ENCODE measurements around the gene SP100. TPM values are rescaled to one million over a fixed set of nuclear protein-coding genes. Genes with fewer than 3 reads are reported as not detected.
"Not testable (repeated sequence)": the region's sequence is repeated elsewhere in the genome, so short reads cannot be mapped to it uniquely, and the experiment has no call there.

Gene SP100
- total and polyA plus RNA-seq, 7 donors = 50.4 to 141 (median 91.2) TPM

DNA sequence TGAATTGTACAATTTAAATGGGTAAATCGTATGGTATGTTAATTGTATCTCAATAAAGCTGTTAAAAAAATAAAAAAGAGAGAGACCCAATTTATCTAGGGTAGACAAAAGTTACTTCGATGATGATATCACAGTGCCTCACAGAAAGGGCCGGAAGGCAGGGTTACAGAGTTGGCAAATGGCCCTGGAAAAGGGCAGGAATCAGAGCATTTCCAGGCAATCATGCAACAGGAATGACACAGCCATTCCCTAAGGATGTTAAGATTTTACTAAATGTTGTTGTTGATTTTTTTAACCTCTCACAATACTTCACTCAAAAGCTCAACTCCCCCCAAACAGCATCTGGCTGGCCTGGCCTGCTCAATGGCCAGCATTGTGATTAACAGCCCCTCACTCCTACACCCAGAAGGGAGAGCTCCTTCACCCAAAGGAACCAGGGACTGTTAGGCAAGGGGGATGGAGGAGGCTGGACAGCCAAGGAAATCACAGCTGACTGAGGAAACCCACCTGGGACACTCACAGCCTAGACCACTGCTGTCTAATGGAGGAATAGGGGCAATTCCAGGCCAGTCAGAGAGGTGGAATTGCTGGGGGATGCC lies 7.7 kb upstream of the SP100 start:
- peaks cover 0 to 8% (median 0%) of the 10 kb centered on the region in 4 donors for H3K36me3 ChIP-seq
- no peak for TF ChIP-seq POLR2A (IDR thresholded peaks at IDR 0.05)
- TF ChIP-seq POLR2AphosphoS5 (IDR thresholded peaks at IDR 0.05) = peak in 1 of 4 donors; percentile 20
- H3K9me3 ChIP-seq = no peaks in the 10 kb centered on the region
- H3K27ac ChIP-seq = peak overlapping the region in 2 of 4 donors; percentile 8 to 63
- WGBS, 2 donors = 74 to 75% methylated on average over 3 of the region's 3 CpGs
- no peak for DNase-seq
- H3K4me3 ChIP-seq = no peak overlapping the region
- intact Hi-C loops (cut with DNase I) = no loop called here
- no peaks in the 10 kb centered on the region for H3K27me3 ChIP-seq
- H3K4me1 ChIP-seq = peaks cover 0 to 17% (median 16%) of the 10 kb centered on the region in 4 donors

DNA sequence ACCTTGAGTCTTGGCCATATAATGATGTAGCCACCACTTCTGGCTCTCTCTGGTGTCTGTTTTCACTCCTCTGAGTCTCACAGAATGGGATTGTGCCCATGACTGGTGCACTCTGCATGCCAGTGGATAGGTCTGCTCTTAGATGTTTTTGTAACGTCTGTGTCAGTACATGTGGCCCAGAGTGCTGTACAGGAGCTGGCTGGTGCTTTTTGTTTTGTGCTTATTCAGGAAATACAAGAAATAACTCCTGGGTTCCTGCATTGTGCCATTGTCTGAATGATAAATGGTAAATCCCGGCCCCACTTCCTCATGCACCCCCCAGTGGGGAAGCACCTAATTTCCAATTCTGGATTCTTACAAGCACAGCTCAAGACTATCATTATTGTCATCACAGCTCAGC lies 6.7 kb upstream of the SP100 start:
- WGBS, 2 donors = 33 to 35% methylated on average over 2 of the region's 2 CpGs
- DNase-seq; H3K27me3 ChIP-seq; H3K9me3 ChIP-seq; intact Hi-C loops (cut with DNase I); H3K4me3 ChIP-seq; H3K36me3 ChIP-seq: not testable (repeated sequence)
- Histone ChIP-seq H3K4me1 (peaks cover 0 to 17% (median 16%) of the 10 kb centered on the region in 4 donors), H3K27ac (peak overlapping the region in 2 of 4 donors; percentile 8 to 63)

DNA sequence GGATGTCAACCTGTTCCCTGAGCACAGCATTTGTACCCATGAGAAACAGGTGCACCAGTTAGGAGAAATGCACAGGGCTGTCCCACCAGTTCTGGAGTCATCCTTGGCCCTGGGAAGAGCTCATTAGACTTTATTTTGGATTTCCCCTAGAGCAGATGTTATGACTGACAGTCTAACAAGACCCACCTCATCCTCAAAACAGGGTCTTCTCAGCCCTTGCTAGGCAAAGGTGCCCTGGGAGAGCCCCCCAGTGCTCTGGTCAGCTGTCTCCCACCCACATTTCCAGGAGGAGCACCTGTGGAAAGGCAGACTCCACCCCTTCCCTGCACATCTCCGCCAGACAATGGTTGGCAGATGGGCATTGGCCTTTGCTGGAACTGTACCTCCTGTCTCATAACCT lies 5.7 kb upstream of the SP100 start:
- Histone ChIP-seq H3K4me1 (peaks cover 0 to 21% (median 17%) of the 10 kb centered on the region in 4 donors), H3K27me3 (no peaks in the 10 kb centered on the region), H3K9me3 (no peaks in the 10 kb centered on the region), H3K4me3 (no peak overlapping the region), H3K27ac (no peak overlapping the region), H3K36me3 (no peaks in the 10 kb centered on the region)
- TF ChIP-seq, protein P1, sequence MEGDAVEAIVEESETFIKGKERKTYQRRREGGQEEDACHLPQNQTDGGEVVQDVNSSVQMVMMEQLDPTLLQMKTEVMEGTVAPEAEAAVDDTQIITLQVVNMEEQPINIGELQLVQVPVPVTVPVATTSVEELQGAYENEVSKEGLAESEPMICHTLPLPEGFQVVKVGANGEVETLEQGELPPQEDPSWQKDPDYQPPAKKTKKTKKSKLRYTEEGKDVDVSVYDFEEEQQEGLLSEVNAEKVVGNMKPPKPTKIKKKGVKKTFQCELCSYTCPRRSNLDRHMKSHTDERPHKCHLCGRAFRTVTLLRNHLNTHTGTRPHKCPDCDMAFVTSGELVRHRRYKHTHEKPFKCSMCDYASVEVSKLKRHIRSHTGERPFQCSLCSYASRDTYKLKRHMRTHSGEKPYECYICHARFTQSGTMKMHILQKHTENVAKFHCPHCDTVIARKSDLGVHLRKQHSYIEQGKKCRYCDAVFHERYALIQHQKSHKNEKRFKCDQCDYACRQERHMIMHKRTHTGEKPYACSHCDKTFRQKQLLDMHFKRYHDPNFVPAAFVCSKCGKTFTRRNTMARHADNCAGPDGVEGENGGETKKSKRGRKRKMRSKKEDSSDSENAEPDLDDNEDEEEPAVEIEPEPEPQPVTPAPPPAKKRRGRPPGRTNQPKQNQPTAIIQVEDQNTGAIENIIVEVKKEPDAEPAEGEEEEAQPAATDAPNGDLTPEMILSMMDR (IDR thresholded peaks at IDR 0.05) = no peak
- TF ChIP-seq POLR2A (IDR thresholded peaks at IDR 0.05) (no peak), POLR2AphosphoS5 (IDR thresholded peaks at IDR 0.05) (no peak), EP300 (IDR thresholded peaks at IDR 0.05) (no peak)
- DNase-seq = no peak
- WGBS, 2 donors = 98 to 100% methylated on average over 1 of the region's 1 CpG
- intact Hi-C loops (cut with DNase I) = loop anchor here (5.0 to 10.0 kb wide), 3 partner anchors 193 to 485 kb away; partner anchors contain the start of genes FBXO36, SP110 and TRIP12

DNA sequence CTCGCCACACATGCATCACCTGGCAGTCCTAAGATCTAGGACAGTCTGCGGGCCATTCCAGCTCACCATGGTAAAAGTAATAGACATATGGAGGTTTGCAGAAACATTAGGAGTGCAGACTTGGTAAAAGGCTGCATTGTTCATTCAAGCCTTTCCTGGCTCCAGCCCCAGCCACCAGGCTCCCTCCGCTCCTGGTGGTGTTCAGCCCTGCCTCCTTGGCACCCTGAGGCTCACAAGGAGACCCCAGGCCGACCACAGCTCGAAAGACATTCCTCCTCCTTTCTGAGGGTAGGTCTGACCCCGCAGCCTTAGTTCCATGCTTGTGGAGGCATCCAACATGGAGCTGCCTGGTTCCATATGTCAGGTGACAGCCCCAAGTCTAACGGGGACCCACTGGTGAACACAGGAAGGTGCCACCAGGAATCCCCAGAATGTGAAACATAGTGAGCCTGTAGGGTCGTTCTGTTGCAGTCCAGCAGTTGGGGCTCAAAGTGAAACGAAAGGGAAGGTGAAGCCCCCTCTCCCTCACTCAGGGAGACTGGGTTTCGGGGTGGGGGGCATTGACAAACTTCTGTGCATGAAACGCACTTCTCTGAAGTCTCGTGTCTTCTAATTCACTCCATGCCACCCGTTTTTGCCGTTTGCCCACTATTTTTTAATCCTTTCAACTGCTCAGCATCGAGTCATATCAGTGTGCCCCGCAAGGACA lies 5.0 kb upstream of the SP100 start:
- peaks cover 0 to 27% (median 22%) of the 10 kb centered on the region in 4 donors for H3K4me1 ChIP-seq
- H3K4me3 ChIP-seq = peak overlapping the region; percentile 61 to 81 (median 70)
- intact Hi-C loops (cut with DNase I) = loop anchor here (5.0 to 10.0 kb wide), 3 partner anchors 194 to 486 kb away; partner anchors contain the start of genes FBXO36, SP110 and TRIP12

DNA sequence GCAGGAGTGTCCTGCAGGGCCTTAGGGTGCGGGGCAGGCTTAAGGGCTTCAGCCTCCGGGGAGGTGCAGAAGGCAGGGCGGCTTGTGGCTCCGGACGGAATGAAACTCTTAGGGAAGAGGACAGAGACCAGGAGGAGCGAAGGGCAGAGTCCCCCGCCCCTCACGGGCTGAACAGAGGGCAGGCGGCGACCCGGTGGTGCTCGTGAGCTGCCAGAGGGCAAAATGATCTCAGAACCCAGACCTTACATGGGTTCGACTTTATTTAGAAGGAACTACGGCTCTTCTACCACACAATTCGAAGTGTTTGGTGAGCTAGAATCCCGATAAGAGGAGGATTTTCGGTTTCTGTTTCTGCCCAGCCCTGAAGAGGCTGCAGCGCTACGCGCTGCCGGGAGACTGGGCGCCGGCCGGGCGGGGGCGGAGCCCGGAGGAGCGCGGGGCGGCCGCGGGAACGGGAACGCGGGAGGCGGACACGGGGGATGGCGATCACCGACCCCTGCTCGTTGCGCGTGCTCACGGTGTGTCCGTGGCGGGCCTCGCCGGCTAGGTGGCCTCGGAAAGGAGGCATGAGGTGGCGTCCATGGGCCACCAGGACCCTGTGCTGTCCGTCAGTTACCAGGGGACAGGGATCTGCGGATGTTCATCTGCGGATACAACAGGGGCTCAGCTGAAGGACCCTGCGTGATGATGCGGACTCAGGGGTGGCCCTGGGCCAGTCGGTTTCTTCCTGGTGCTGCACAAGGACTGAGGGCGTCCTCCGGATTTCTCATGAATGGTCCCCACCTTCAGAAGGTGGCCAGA lies 4.2 kb upstream of the SP100 start:
- Histone ChIP-seq H3K27me3 (no peaks in the 10 kb centered on the region), H3K9me3 (no peaks in the 10 kb centered on the region), H3K36me3 (no peaks in the 10 kb centered on the region), H3K4me1 (peaks cover 0 to 27% (median 23%) of the 10 kb centered on the region in 4 donors), H3K27ac (peak overlapping the region; percentile 88 to 96 (median 93)), H3K4me3 (peak overlapping the region; percentile 61 to 81 (median 70))
- intact Hi-C loops (cut with DNase I) = loop anchor here (5.0 to 10.0 kb wide), 3 partner anchors 194 to 487 kb away; partner anchors contain the start of genes FBXO36, SP110 and TRIP12
- peak; percentile 80 for DNase-seq
- TF ChIP-seq POLR2A (IDR thresholded peaks at IDR 0.05) (peak in 1 of 2 donors; percentile 37), POLR2AphosphoS5 (IDR thresholded peaks at IDR 0.05) (peak in 3 of 4 donors; percentile 36 to 61 (median 51)), EP300 (IDR thresholded peaks at IDR 0.05) (no peak)
- TF ChIP-seq, protein P1 (IDR thresholded peaks at IDR 0.05) = no peak
- 1% methylated on average over 57 of the region's 57 CpGs for WGBS, 2 donors

More for the DNA sequence above, 5.0 kb upstream of the SP100 start:
- Histone ChIP-seq H3K9me3 (no peaks in the 10 kb centered on the region), H3K27ac (peak overlapping the region; percentile 88 to 96 (median 93)), H3K36me3 (no peaks in the 10 kb centered on the region), H3K27me3 (no peaks in the 10 kb centered on the region)
- TF ChIP-seq, protein P1 (IDR thresholded peaks at IDR 0.05) = no peak
- no peak for TF ChIP-seq POLR2A (IDR thresholded peaks at IDR 0.05)
- no peak for TF ChIP-seq POLR2AphosphoS5 (IDR thresholded peaks at IDR 0.05)
- TF ChIP-seq EP300 (IDR thresholded peaks at IDR 0.05) = no peak
- no peak for DNase-seq
- WGBS, 2 donors = 36% methylated on average over 16 of the region's 16 CpGs

Measured in sigmoid colon (tissue), 7 donors.